ENCODE data around the gene ZCCHC3. TPM values are rescaled to one million over a fixed set of nuclear protein-coding genes. Genes with fewer than 3 reads are reported as not detected.

ZCCHC3 gene
- polyA plus RNA-seq, 3 donors = 4.5 to 9.2 (median 5.6) TPM

DNA sequence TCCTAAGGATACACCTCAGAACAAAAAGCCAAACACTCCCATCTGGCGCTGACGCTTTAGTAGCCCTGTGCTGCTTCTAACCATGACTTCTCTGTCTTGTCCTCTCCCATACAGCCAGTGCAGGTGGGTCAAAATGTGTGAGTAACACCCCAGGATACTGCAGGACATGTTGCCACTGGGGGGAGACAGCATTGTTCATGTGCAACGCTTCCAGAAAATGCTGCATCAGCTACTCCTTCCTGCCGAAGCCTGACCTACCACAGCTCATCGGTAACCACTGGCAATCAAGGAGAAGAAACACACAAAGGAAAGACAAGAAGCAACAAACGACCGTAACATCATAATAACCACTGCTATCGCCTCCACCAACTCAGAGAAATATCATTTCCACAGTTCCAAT is 38.4 kb upstream of the ZCCHC3 start:
- H3K36me3 Mint-ChIP-seq = no peaks in the 10 kb centered on the region
- WGBS (ENCODE audit: insufficient coverage) = 44% methylated on average over 8 of the region's 8 CpGs
- Histone ChIP-seq H3K4me2 (replicated peaks; ENCODE audit: extremely low read depth, low read length, poor library complexity, severe bottlenecking) (no peak overlapping the region), H3K4me1 (ENCODE audit: control insufficient read depth in 1 of 2, insufficient read depth in 2 of 2, low read length in 2 of 2) (no peaks in the 10 kb centered on the region), H4K20me1 (ENCODE audit: insufficient read depth, low read length) (no peaks in the 10 kb centered on the region), H3K27ac (ENCODE audit: low read depth in 1 of 2, low read length in 2 of 2) (no peak overlapping the region), H3K4me3 (replicated peaks in 1 of 3; ENCODE audit: low read depth in 2 of 3, low read length in 3 of 3) (no peak overlapping the region), H3K9me3 (replicated peaks in 1 of 2; ENCODE audit: control insufficient read depth in 1 of 2, insufficient read depth in 1 of 2, low read length in 2 of 2) (no peaks in the 10 kb centered on the region), H3K36me3 (replicated peaks in 1 of 2; ENCODE audit: control insufficient read depth in 1 of 2, insufficient read depth in 2 of 2, low read length in 2 of 2) (no peaks in the 10 kb centered on the region), H3K79me2 (ENCODE audit: insufficient read depth, low read length) (no peaks in the 10 kb centered on the region), H2AFZ (ENCODE audit: insufficient read depth, low read depth, low read length, poor library complexity, severe bottlenecking) (no peak overlapping the region), H3K27me3 (ENCODE audit: control insufficient read depth in 2 of 2, insufficient read depth in 2 of 2, low read length in 2 of 2) (no peaks in the 10 kb centered on the region), H3K9ac (ENCODE audit: insufficient read depth, low read length, poor library complexity, severe bottlenecking) (no peak overlapping the region)
- intact Hi-C loops (cut with micrococcal nuclease) = no loop called here
- no peak for DNase-seq
- peaks cover 2 to 5% (median 3%) of the 10 kb centered on the region in 3 donors for H3K27me3 Mint-ChIP-seq (ENCODE audit: low read depth in 3 of 3)
- peak overlapping the region in 1 of 7 donors; percentile 18 for H3K27ac Mint-ChIP-seq
- H3K4me1 Mint-ChIP-seq = peaks cover 10% of the 10 kb centered on the region
- TF ChIP-seq, protein P1, sequence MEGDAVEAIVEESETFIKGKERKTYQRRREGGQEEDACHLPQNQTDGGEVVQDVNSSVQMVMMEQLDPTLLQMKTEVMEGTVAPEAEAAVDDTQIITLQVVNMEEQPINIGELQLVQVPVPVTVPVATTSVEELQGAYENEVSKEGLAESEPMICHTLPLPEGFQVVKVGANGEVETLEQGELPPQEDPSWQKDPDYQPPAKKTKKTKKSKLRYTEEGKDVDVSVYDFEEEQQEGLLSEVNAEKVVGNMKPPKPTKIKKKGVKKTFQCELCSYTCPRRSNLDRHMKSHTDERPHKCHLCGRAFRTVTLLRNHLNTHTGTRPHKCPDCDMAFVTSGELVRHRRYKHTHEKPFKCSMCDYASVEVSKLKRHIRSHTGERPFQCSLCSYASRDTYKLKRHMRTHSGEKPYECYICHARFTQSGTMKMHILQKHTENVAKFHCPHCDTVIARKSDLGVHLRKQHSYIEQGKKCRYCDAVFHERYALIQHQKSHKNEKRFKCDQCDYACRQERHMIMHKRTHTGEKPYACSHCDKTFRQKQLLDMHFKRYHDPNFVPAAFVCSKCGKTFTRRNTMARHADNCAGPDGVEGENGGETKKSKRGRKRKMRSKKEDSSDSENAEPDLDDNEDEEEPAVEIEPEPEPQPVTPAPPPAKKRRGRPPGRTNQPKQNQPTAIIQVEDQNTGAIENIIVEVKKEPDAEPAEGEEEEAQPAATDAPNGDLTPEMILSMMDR (IDR thresholded peaks at IDR 0.05) = no peak
- no peaks in the 10 kb centered on the region for H3K9me3 Mint-ChIP-seq
- H3K4me3 Mint-ChIP-seq = no peak overlapping the region

DNA sequence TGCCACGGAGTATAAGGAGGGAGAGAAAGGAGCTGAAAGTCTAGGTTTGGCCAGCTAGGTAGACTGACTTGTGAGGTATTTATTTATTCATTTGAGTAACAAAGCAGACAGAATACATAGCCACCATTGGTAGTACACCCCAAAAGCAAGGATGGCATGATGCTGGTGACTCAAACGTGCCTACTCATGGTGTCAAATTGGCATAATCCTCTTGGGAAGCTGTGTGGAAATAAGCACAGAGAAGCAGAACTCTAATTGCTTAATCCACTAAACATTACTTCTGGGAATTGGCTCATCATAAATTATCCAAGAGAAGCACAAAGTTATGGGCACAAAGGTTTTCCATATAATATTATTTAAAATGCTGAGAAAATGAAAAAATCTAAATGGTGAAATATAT is 37.4 kb upstream of the ZCCHC3 start:
- peaks cover 2 to 3% (median 2%) of the 10 kb centered on the region in 3 donors for H3K27me3 Mint-ChIP-seq (ENCODE audit: low read depth in 3 of 3)
- no peaks in the 10 kb centered on the region for H3K9me3 Mint-ChIP-seq
- no peaks in the 10 kb centered on the region for H3K36me3 Mint-ChIP-seq
- no peak for DNase-seq
- no peak overlapping the region for H3K9ac ChIP-seq (ENCODE audit: insufficient read depth, low read length, poor library complexity, severe bottlenecking)
- H3K9me3 ChIP-seq (replicated peaks in 1 of 2; ENCODE audit: control insufficient read depth in 1 of 2, insufficient read depth in 1 of 2, low read length in 2 of 2) = no peaks in the 10 kb centered on the region
- no peaks in the 10 kb centered on the region for H3K79me2 ChIP-seq (ENCODE audit: insufficient read depth, low read length)
- no peak overlapping the region for H3K4me3 ChIP-seq (replicated peaks in 1 of 3; ENCODE audit: low read depth in 2 of 3, low read length in 3 of 3)
- H3K27ac ChIP-seq (ENCODE audit: low read depth in 1 of 2, low read length in 2 of 2) = no peak overlapping the region
- TF ChIP-seq, protein P1 (IDR thresholded peaks at IDR 0.05) = no peak
- H3K27ac Mint-ChIP-seq = no peak overlapping the region
- no peak overlapping the region for H3K4me3 Mint-ChIP-seq
- no CpG with 5 or more reads among the region's 2 CpGs for WGBS (ENCODE audit: insufficient coverage)
- no peaks in the 10 kb centered on the region for H4K20me1 ChIP-seq (ENCODE audit: insufficient read depth, low read length)
- peaks cover 10% of the 10 kb centered on the region for H3K4me1 Mint-ChIP-seq
- H3K36me3 ChIP-seq (replicated peaks in 1 of 2; ENCODE audit: control insufficient read depth in 1 of 2, insufficient read depth in 2 of 2, low read length in 2 of 2) = no peaks in the 10 kb centered on the region
- H3K4me1 ChIP-seq (ENCODE audit: control insufficient read depth in 1 of 2, insufficient read depth in 2 of 2, low read length in 2 of 2) = no peaks in the 10 kb centered on the region
- H3K4me2 ChIP-seq (replicated peaks; ENCODE audit: extremely low read depth, low read length, poor library complexity, severe bottlenecking) = no peak overlapping the region
- no peak overlapping the region for H2AFZ ChIP-seq (ENCODE audit: insufficient read depth, low read depth, low read length, poor library complexity, severe bottlenecking)
- intact Hi-C loops (cut with micrococcal nuclease) = no loop called here
- H3K27me3 ChIP-seq (ENCODE audit: control insufficient read depth in 2 of 2, insufficient read depth in 2 of 2, low read length in 2 of 2) = no peaks in the 10 kb centered on the region
